IPS-11a (cell line): ENCODE measurements around the gene VAV3.

Experiments
- H3K4me3 ChIP-seq: one replicate; pipeline ENCODE4 v1.5.1; 2013; ENCODE audit warnings: low read depth, low read length, control low read depth

The VAV3 gene

GRCh38 chr1:107691540-107691939 lies 273.4 kb downstream of the VAV3 start:
- H3K4me3 ChIP-seq = no peak overlapping the region

GRCh38 chr1:107690491-107690890 lies 274.5 kb downstream of the VAV3 start:
- H3K4me3 ChIP-seq = no peak overlapping the region

- H3K4me3 ChIP-seq = no peak overlapping the region
These were observed 275.2 kb downstream of the VAV3 start for GRCh38 chr1:107689733-107690132.

- no peak overlapping the region for H3K4me3 ChIP-seq
These were observed 275.8 kb downstream of the VAV3 start for GRCh38 chr1:107689159-107689558.

GRCh38 chr1:107687849-107688753 lies 276.9 kb downstream of the VAV3 start:
- H3K4me3 ChIP-seq = no peak overlapping the region

- no peak overlapping the region for H3K4me3 ChIP-seq
These were observed 281.3 kb downstream of the VAV3 start for GRCh38 chr1:107683683-107684082.

GRCh38 chr1:107683191-107683657 lies 281.8 kb downstream of the VAV3 start:
- no peak overlapping the region for H3K4me3 ChIP-seq

- H3K4me3 ChIP-seq = no peak overlapping the region
These were observed 282.5 kb downstream of the VAV3 start for GRCh38 chr1:107682467-107682866.

GRCh38 chr1:107681001-107681479 lies 283.9 kb downstream of the VAV3 start:
- H3K4me3 ChIP-seq = no peak overlapping the region

GRCh38 chr1:107680579-107680985 lies 284.4 kb downstream of the VAV3 start:
- H3K4me3 ChIP-seq = no peak overlapping the region

- H3K4me3 ChIP-seq = no peak overlapping the region
These were observed 285.5 kb downstream of the VAV3 start for GRCh38 chr1:107679411-107679953.

- no peak overlapping the region for H3K4me3 ChIP-seq
These were observed 286.0 kb downstream of the VAV3 start for GRCh38 chr1:107678993-107679392.

GRCh38 chr1:107677697-107678096 lies 287.3 kb downstream of the VAV3 start:
- no peak overlapping the region for H3K4me3 ChIP-seq

GRCh38 chr1:107674486-107674885 lies 290.5 kb downstream of the VAV3 start:
- no peak overlapping the region for H3K4me3 ChIP-seq

- H3K4me3 ChIP-seq = no peak overlapping the region
These were observed 292.0 kb downstream of the VAV3 start for GRCh38 chr1:107673006-107673405.

- no peak overlapping the region for H3K4me3 ChIP-seq
These were observed 294.5 kb downstream of the VAV3 start for GRCh38 chr1:107670397-107671040.

GRCh38 chr1:107669996-107670395 lies 295.0 kb downstream of the VAV3 start:
- H3K4me3 ChIP-seq = no peak overlapping the region

- H3K4me3 ChIP-seq = no peak overlapping the region
These were observed 296.2 kb downstream of the VAV3 start for GRCh38 chr1:107668762-107669161.

GRCh38 chr1:107666493-107666892 lies 298.5 kb downstream of the VAV3 start:
- no peak overlapping the region for H3K4me3 ChIP-seq

GRCh38 chr1:107664982-107665925 lies 299.7 kb downstream of the VAV3 start:
- no peak overlapping the region for H3K4me3 ChIP-seq

GRCh38 chr1:107662971-107663370 lies 302.0 kb downstream of the VAV3 start:
- no peak overlapping the region for H3K4me3 ChIP-seq
